Measurements from ENCODE around the gene CCDC92. TPM values are rescaled to one million over a fixed set of nuclear protein-coding genes. Genes with fewer than 3 reads are reported as not detected.

The CCDC92 gene
- total RNA-seq, 1 experiment from 2014 or later = 53.7 TPM

DNA sequence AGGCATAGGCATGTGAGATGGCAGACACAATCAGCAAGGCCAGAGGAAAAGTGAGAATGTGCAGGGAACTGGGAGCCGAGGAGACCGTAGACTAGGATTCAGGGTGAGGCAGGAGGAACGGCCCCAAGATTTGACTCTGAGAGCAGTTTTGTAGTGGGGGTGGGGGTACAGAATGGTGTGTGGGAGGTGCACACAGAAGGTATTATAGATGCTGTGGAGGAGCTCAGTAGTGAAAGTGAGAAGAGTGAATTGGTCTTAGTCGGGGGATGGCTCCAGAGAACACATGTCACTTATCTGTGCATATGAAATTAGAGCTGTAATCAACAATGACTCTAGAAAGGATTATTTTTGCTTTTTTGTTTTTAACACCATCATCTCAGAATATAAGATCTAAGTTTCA lies 12.3 kb upstream of the CCDC92 start:
- TF ChIP-seq, protein P1, sequence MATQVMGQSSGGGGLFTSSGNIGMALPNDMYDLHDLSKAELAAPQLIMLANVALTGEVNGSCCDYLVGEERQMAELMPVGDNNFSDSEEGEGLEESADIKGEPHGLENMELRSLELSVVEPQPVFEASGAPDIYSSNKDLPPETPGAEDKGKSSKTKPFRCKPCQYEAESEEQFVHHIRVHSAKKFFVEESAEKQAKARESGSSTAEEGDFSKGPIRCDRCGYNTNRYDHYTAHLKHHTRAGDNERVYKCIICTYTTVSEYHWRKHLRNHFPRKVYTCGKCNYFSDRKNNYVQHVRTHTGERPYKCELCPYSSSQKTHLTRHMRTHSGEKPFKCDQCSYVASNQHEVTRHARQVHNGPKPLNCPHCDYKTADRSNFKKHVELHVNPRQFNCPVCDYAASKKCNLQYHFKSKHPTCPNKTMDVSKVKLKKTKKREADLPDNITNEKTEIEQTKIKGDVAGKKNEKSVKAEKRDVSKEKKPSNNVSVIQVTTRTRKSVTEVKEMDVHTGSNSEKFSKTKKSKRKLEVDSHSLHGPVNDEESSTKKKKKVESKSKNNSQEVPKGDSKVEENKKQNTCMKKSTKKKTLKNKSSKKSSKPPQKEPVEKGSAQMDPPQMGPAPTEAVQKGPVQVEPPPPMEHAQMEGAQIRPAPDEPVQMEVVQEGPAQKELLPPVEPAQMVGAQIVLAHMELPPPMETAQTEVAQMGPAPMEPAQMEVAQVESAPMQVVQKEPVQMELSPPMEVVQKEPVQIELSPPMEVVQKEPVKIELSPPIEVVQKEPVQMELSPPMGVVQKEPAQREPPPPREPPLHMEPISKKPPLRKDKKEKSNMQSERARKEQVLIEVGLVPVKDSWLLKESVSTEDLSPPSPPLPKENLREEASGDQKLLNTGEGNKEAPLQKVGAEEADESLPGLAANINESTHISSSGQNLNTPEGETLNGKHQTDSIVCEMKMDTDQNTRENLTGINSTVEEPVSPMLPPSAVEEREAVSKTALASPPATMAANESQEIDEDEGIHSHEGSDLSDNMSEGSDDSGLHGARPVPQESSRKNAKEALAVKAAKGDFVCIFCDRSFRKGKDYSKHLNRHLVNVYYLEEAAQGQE (IDR thresholded peaks at IDR 0.05; ENCODE audit: insufficient read depth in 1 of 2, low read depth in 2 of 2, low read length in 1 of 2) = no peak
- TF ChIP-seq SIN3A (IDR thresholded peaks at IDR 0.05; ENCODE audit: borderline replicate concordance, insufficient read depth, low read depth, low read length) = no peak
- TF ChIP-seq POLR2AphosphoS5 (IDR thresholded peaks at IDR 0.05; ENCODE audit: low read depth, low read length) = no peak
- TF ChIP-seq TCF7L2 (IDR thresholded peaks at IDR 0.05; ENCODE audit: low read depth, low read length) = no peak
- TF ChIP-seq, protein P2, sequence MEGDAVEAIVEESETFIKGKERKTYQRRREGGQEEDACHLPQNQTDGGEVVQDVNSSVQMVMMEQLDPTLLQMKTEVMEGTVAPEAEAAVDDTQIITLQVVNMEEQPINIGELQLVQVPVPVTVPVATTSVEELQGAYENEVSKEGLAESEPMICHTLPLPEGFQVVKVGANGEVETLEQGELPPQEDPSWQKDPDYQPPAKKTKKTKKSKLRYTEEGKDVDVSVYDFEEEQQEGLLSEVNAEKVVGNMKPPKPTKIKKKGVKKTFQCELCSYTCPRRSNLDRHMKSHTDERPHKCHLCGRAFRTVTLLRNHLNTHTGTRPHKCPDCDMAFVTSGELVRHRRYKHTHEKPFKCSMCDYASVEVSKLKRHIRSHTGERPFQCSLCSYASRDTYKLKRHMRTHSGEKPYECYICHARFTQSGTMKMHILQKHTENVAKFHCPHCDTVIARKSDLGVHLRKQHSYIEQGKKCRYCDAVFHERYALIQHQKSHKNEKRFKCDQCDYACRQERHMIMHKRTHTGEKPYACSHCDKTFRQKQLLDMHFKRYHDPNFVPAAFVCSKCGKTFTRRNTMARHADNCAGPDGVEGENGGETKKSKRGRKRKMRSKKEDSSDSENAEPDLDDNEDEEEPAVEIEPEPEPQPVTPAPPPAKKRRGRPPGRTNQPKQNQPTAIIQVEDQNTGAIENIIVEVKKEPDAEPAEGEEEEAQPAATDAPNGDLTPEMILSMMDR (IDR thresholded peaks at IDR 0.05) = no peak
- intact Hi-C loops (cut with micrococcal nuclease; ENCODE audit: unreplicated experiment) = loop anchor here (5.0 kb wide), 2 partner anchors 78 to 183 kb away; no protein-coding TSS in a partner anchor
- Histone ChIP-seq H3K27me3 (ENCODE audit: control insufficient read depth, insufficient read depth, low read length) (no peaks in the 10 kb centered on the region), H3K4me3 (ENCODE audit: low read depth in 2 of 2, low read length in 2 of 2) (no peak overlapping the region), H3K9me3 (ENCODE audit: control insufficient read depth, insufficient read depth, low read depth, low read length) (no peaks in the 10 kb centered on the region), H3K36me3 (ENCODE audit: control insufficient read depth, insufficient read depth, low read length) (peaks cover 16% of the 10 kb centered on the region), H3K4me1 (ENCODE audit: control insufficient read depth, insufficient read depth, low read length) (no peaks in the 10 kb centered on the region), H3K27ac (ENCODE audit: low read length) (no peak overlapping the region)
- no TSS peak for BruUV-seq (replicated peaks)
- ATAC-seq = no peak
- CTCF ChIA-PET = no interaction called here
- DNase-seq (ENCODE audit: low read depth, low spot score) = no peak
- POLR2A ChIA-PET = no interaction called here
- in situ Hi-C loops (cut with HindIII; ENCODE audit: low pct_unique_long_range_greater_than_20kb, low sequenced_read_pairs) = no loop called here

DNA sequence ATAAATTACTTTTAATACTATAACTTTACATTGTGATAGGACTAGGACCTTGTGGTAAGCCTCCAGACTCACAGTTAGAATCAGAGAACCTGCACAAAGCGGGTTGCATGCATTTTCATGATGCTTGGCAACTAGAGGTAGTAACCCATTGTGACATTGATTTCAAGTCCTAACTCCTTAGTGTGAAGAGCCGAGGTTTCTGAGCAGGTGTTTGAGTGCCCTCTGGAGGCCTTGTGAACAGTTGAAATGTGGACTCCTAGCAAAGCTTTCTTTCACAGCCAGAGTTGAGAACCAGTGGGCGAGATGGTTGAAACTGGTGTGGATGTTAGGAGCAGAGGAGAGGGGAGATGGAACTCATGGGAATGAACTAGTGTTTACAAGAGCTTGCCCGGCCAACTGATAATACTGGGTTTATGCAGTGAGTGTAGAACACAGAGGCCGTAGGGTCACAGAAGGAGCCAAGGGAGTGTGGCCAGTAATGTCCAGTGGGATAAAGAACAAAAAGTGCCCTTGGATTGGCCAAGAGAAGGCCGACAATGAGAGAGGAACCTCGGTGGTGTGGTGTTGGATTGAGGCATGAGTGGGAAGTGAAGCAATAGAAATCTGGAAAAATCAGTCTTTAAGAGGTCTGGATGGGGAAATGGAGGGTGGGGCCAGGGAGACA lies 11.3 kb upstream of the CCDC92 start:
- Histone ChIP-seq H3K4me3 (ENCODE audit: low read depth in 2 of 2, low read length in 2 of 2) (no peak overlapping the region), H3K9me3 (ENCODE audit: control insufficient read depth, insufficient read depth, low read depth, low read length) (no peaks in the 10 kb centered on the region), H3K36me3 (ENCODE audit: control insufficient read depth, insufficient read depth, low read length) (peaks cover 12% of the 10 kb centered on the region), H3K27ac (ENCODE audit: low read length) (no peak overlapping the region), H3K4me1 (ENCODE audit: control insufficient read depth, insufficient read depth, low read length) (no peaks in the 10 kb centered on the region), H3K27me3 (ENCODE audit: control insufficient read depth, insufficient read depth, low read length) (no peaks in the 10 kb centered on the region)
- intact Hi-C loops (cut with micrococcal nuclease; ENCODE audit: unreplicated experiment) (loop anchor here (5.0 kb wide), 2 partner anchors 77 to 182 kb away; no protein-coding TSS in a partner anchor), in situ Hi-C loops (cut with HindIII; ENCODE audit: low pct_unique_long_range_greater_than_20kb, low sequenced_read_pairs) (no loop called here)
- ATAC-seq (peak; percentile 96), DNase-seq (ENCODE audit: low read depth, low spot score) (no peak)
- ChIA-PET CTCF (interaction anchor here (0.6 kb wide), 1 partner anchor 181 kb away, joined by 4 read pairs; no protein-coding TSS in a partner anchor), POLR2A (no interaction called here)
- BruUV-seq (replicated peaks) = no TSS peak
- TF ChIP-seq TCF7L2 (IDR thresholded peaks at IDR 0.05; ENCODE audit: low read depth, low read length) (no peak), SIN3A (IDR thresholded peaks at IDR 0.05; ENCODE audit: borderline replicate concordance, insufficient read depth, low read depth, low read length) (no peak)
- TF ChIP-seq, protein P2 (IDR thresholded peaks at IDR 0.05) = peak; percentile 84
